Ishikawa (cell line): ENCODE measurements around the gene TRIM38.

Experiments used
- CEBPB ChIP-seq: IDR thresholded peaks from 2 replicates; pipeline ENCODE4 v1.6.1; 2012
- EGR1 ChIP-seq: IDR thresholded peaks from 2 replicates; pipeline ENCODE4 v1.6.1; 2012
- EP300 ChIP-seq: IDR thresholded peaks from 2 replicates; pipeline ENCODE4 v1.6.1; 2012; ENCODE audit warnings: borderline replicate concordance
- FOXM1 ChIP-seq: IDR thresholded peaks from 2 replicates; pipeline ENCODE4 v1.6.1; 2012; ENCODE audit warnings: low read depth, borderline replicate concordance
- NFIC ChIP-seq: IDR thresholded peaks from 2 replicates; pipeline ENCODE4 v1.6.1; 2012
- RAD21 ChIP-seq: IDR thresholded peaks from 2 replicates; pipeline ENCODE4 v1.6.1; 2012; ENCODE audit warnings: low read depth
- TAF1 ChIP-seq: IDR thresholded peaks from 2 replicates; pipeline ENCODE4 v1.6.1; 2012; ENCODE audit warnings: low read depth, mild to moderate bottlenecking
- TCF12 ChIP-seq: IDR thresholded peaks from 2 replicates; pipeline ENCODE4 v1.6.1; 2012; ENCODE audit warnings: low read depth
- YY1 ChIP-seq: IDR thresholded peaks from 2 replicates; pipeline ENCODE4 v1.6.1; 2012; ENCODE audit warnings: low read depth
- TF ChIP-seq, protein P1 (sequence below): IDR thresholded peaks from 2 replicates; pipeline ENCODE4 v1.6.1; 2012
- TF ChIP-seq, protein P2 (sequence below): IDR thresholded peaks from 2 replicates; pipeline ENCODE4 v1.6.1; 2012; ENCODE audit warnings: low read depth, mild to moderate bottlenecking
- TF ChIP-seq, protein P3 (sequence below): IDR thresholded peaks from 2 replicates; pipeline ENCODE4 v1.6.1; 2012

DNA sequence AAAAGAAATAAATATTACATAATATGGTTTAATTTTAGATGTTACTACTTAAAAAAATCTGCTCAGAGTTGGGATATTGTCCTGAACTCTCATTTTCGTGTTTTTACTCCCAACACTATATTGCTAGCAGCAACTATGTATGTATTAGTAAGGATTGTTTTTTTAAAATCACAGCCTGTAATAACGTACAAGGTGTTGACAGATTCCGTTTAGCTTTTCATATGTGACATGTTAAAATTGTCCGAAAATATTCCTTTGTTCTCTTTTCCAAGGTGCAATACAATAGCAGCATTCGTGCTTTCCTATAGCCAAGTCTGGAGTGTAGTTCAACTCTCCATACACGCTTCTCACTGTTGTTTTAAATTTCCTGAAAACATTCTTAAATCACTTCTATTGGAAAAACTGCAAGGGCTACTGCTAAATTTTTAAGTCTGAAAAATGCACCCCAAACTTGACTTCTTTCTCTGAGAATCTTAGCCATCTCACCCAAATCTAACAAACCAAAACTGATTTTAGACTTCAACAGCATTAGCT, 65.7 kb downstream of the TRIM38 start:
- TF ChIP-seq, protein P1, sequence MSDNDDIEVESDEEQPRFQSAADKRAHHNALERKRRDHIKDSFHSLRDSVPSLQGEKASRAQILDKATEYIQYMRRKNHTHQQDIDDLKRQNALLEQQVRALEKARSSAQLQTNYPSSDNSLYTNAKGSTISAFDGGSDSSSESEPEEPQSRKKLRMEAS = no peak
- TF ChIP-seq NFIC = no peak
- TF ChIP-seq, protein P2, sequence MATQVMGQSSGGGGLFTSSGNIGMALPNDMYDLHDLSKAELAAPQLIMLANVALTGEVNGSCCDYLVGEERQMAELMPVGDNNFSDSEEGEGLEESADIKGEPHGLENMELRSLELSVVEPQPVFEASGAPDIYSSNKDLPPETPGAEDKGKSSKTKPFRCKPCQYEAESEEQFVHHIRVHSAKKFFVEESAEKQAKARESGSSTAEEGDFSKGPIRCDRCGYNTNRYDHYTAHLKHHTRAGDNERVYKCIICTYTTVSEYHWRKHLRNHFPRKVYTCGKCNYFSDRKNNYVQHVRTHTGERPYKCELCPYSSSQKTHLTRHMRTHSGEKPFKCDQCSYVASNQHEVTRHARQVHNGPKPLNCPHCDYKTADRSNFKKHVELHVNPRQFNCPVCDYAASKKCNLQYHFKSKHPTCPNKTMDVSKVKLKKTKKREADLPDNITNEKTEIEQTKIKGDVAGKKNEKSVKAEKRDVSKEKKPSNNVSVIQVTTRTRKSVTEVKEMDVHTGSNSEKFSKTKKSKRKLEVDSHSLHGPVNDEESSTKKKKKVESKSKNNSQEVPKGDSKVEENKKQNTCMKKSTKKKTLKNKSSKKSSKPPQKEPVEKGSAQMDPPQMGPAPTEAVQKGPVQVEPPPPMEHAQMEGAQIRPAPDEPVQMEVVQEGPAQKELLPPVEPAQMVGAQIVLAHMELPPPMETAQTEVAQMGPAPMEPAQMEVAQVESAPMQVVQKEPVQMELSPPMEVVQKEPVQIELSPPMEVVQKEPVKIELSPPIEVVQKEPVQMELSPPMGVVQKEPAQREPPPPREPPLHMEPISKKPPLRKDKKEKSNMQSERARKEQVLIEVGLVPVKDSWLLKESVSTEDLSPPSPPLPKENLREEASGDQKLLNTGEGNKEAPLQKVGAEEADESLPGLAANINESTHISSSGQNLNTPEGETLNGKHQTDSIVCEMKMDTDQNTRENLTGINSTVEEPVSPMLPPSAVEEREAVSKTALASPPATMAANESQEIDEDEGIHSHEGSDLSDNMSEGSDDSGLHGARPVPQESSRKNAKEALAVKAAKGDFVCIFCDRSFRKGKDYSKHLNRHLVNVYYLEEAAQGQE = no peak
- TF ChIP-seq EGR1 = no peak
- no peak for TF ChIP-seq TAF1
- no peak for TF ChIP-seq RAD21
- TF ChIP-seq EP300 = no peak
- no peak for TF ChIP-seq TCF12
- TF ChIP-seq FOXM1 = no peak
- TF ChIP-seq, protein P3, sequence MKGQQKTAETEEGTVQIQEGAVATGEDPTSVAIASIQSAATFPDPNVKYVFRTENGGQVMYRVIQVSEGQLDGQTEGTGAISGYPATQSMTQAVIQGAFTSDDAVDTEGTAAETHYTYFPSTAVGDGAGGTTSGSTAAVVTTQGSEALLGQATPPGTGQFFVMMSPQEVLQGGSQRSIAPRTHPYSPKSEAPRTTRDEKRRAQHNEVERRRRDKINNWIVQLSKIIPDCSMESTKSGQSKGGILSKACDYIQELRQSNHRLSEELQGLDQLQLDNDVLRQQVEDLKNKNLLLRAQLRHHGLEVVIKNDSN = no peak
- no peak for TF ChIP-seq CEBPB
- TF ChIP-seq YY1 = no peak
